Activated CD8-positive, alpha-beta memory T cell treated with anti-CD3 and anti-CD28 coated beads, Interleukin-2, amount 50 U/mL, for 4 hours (primary cell): ENCODE measurements around the gene DLX5.

Experiments used
- DNase-seq: peaks from one replicate; pipeline ENCODE4 v3.0.0-alpha.2; 2020

DLX5 gene

GRCh38 chr7:96987719-96988118 is 36.9 kb downstream of the DLX5 start:
- DNase-seq, result no peak

GRCh38 chr7:96986901-96987300 is 37.7 kb downstream of the DLX5 start:
- no peak for DNase-seq

- DNase-seq, result no peak
These were observed 38.6 kb downstream of the DLX5 start for GRCh38 chr7:96985992-96986391.

- DNase-seq, result no peak
These were observed 42.0 kb downstream of the DLX5 start for GRCh38 chr7:96982586-96982985.

- DNase-seq, result no peak
These were observed 44.9 kb downstream of the DLX5 start for GRCh38 chr7:96979551-96980276.

- no peak for DNase-seq
These were observed 47.2 kb downstream of the DLX5 start for GRCh38 chr7:96977445-96977844.

GRCh38 chr7:96976106-96976505 is 48.5 kb downstream of the DLX5 start:
- DNase-seq, result no peak

- DNase-seq, result no peak
These were observed 50.6 kb downstream of the DLX5 start for GRCh38 chr7:96973986-96974385.

DNA sequence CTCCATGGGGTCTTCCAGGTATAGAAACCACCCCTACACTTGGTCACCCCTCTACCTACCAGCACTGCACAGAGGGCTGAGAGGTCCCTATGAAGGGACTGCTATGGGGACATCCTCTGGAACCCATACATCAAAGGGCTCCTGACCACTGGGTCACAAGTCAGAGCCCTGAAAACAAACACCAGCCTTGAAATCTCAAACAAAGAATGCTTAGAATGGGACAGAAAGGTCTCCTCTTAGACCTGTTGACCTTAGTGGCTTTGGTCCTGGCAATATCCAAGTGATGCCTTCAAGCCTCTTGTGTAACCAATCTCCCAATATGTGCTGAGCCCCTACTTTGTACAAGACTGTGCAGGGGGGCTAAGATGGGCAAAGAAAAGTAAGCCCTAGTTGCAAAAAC is 53.9 kb downstream of the DLX5 start:
- DNase-seq, result no peak
